ENCODE data around the gene PRKAR2A. TPM values are rescaled to one million over a fixed set of nuclear protein-coding genes. Genes with fewer than 3 reads are reported as not detected.

Gene PRKAR2A
- total RNA-seq, 1 experiment from 2014 or later: 54.2 TPM

- Histone ChIP-seq H3K27ac (no peak overlapping the region), H3K36me3 (ENCODE audit: low read depth) (no peaks in the 10 kb centered on the region), H3K4me3 (no peak overlapping the region), H3K4me2 (no peak overlapping the region), H3K79me2 (ENCODE audit: low read depth) (no peaks in the 10 kb centered on the region), H2AFZ (no peak overlapping the region), H3K4me1 (replicated peaks; ENCODE audit: insufficient read depth) (no peaks in the 10 kb centered on the region), H3K9me2 (ENCODE audit: insufficient read depth) (no peaks in the 10 kb centered on the region), H3F3A (ENCODE audit: insufficient read depth, low read depth) (no peaks in the 10 kb centered on the region), H3K9me3 (ENCODE audit: insufficient read depth, low read depth) (no peaks in the 10 kb centered on the region), H4K20me1 (ENCODE audit: insufficient read depth) (no peaks in the 10 kb centered on the region), H3K27me3 (ENCODE audit: insufficient read depth, low read depth) (no peaks in the 10 kb centered on the region)
- TF ChIP-seq EZH2 (IDR thresholded peaks at IDR 0.05; ENCODE audit: low read depth): no peak
- no peak for TF ChIP-seq CTCF (conservative IDR thresholded peaks at IDR 0.05)
- CTCF ChIA-PET: no interaction called here
- POLR2A ChIA-PET (ENCODE audit: unreplicated experiment): no interaction called here
- BruUV-seq (replicated peaks): no TSS peak
- intact Hi-C loops (cut with micrococcal nuclease; ENCODE audit: unreplicated experiment): no loop called here
- DNase-seq: no peak
Measured at GRCh38 chr3:48788544-48789162, 59.0 kb downstream of the PRKAR2A start.

- intact Hi-C loops (cut with micrococcal nuclease; ENCODE audit: unreplicated experiment): no loop called here
- POLR2A ChIA-PET (ENCODE audit: unreplicated experiment): no interaction called here
- no TSS peak for BruUV-seq (replicated peaks)
Measured at GRCh38 chr3:48784426-48785120, 63.1 kb downstream of the PRKAR2A start.

GRCh38 chr3:48783304-48783703 lies 64.4 kb downstream of the PRKAR2A start:
- BruUV-seq (replicated peaks): no TSS peak
- TF ChIP-seq CTCF (conservative IDR thresholded peaks at IDR 0.05): no peak
- TF ChIP-seq EZH2 (IDR thresholded peaks at IDR 0.05; ENCODE audit: low read depth): no peak
- POLR2A ChIA-PET (ENCODE audit: unreplicated experiment): no interaction called here

More at GRCh38 chr3:48784426-48785120, 63.1 kb downstream of the PRKAR2A start:
- TF ChIP-seq CTCF (conservative IDR thresholded peaks at IDR 0.05) (no peak), EZH2 (IDR thresholded peaks at IDR 0.05; ENCODE audit: low read depth) (no peak)
- H4K20me1 ChIP-seq (ENCODE audit: insufficient read depth): no peaks in the 10 kb centered on the region
- no peaks in the 10 kb centered on the region for H3K79me2 ChIP-seq (ENCODE audit: low read depth)
- no peak overlapping the region for H3K27ac ChIP-seq
- DNase-seq: no peak
- CTCF ChIA-PET: interaction anchor here (0.6 to 0.7 kb wide), 2 partner anchors 47 to 176 kb away, joined by 7 to 10 read pairs; no protein-coding TSS in a partner anchor
- H3K36me3 ChIP-seq (ENCODE audit: low read depth): no peaks in the 10 kb centered on the region
- no peaks in the 10 kb centered on the region for H3K9me3 ChIP-seq (ENCODE audit: insufficient read depth, low read depth)
- H3K4me2 ChIP-seq: no peak overlapping the region
- no peaks in the 10 kb centered on the region for H3F3A ChIP-seq (ENCODE audit: insufficient read depth, low read depth)
- no peak overlapping the region for H2AFZ ChIP-seq
- H3K27me3 ChIP-seq (ENCODE audit: insufficient read depth, low read depth): no peaks in the 10 kb centered on the region
- H3K4me1 ChIP-seq (replicated peaks; ENCODE audit: insufficient read depth): no peaks in the 10 kb centered on the region
- no peak overlapping the region for H3K4me3 ChIP-seq
- no peaks in the 10 kb centered on the region for H3K9me2 ChIP-seq (ENCODE audit: insufficient read depth)

More at GRCh38 chr3:48783304-48783703, 64.4 kb downstream of the PRKAR2A start:
- DNase-seq: no peak
- Histone ChIP-seq H3K4me3 (no peak overlapping the region), H3K9me3 (ENCODE audit: insufficient read depth, low read depth) (no peaks in the 10 kb centered on the region), H2AFZ (no peak overlapping the region), H3K79me2 (ENCODE audit: low read depth) (no peaks in the 10 kb centered on the region), H4K20me1 (ENCODE audit: insufficient read depth) (no peaks in the 10 kb centered on the region), H3F3A (ENCODE audit: insufficient read depth, low read depth) (no peaks in the 10 kb centered on the region), H3K27me3 (ENCODE audit: insufficient read depth, low read depth) (no peaks in the 10 kb centered on the region), H3K4me2 (no peak overlapping the region), H3K27ac (no peak overlapping the region), H3K9me2 (ENCODE audit: insufficient read depth) (no peaks in the 10 kb centered on the region), H3K4me1 (replicated peaks; ENCODE audit: insufficient read depth) (no peaks in the 10 kb centered on the region), H3K36me3 (ENCODE audit: low read depth) (no peaks in the 10 kb centered on the region)
- CTCF ChIA-PET: no interaction called here
- intact Hi-C loops (cut with micrococcal nuclease; ENCODE audit: unreplicated experiment): no loop called here

Data from PC-9 (cell line).